Retinal pigment epithelial cell (primary cell): ENCODE results near the gene HOXD1.

Source experiments
- DNase-seq: peaks from one replicate; pipeline ENCODE4 v3.0.0-alpha.2; 2010; ENCODE audit warnings: low read depth
- H3K4me3 ChIP-seq: 2 replicates; pipeline ENCODE4 v1.5.1; 2011; ENCODE audit warnings: mild to moderate bottlenecking, low read length, control low read depth, moderate library complexity
- TF ChIP-seq, protein P1 (sequence below): conservative IDR thresholded peaks from 2 replicates; pipeline ENCODE4 v1.5.1; 2011; ENCODE audit warnings: low read depth, low read length, control low read depth, inconsistent platforms

HOXD1 gene

DNA sequence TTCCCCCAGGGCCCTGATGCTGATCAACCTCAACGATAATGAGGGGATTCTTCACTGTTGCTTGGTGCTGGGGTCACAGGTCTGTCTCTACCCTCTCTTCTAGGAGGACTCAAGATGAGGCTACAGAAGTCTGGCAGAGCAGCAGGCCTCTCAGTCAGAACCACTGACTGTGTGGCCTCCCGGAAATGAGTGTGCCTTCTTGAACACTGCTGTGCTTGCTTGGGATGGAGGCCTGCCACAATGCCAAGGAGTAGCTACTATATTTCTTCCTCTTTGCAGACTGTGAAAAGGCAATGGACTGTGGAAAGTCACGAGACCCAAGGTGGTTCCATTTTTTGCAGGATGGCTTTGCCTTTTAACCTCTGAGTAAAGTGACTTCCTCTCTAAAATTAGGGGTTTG lies 5.8 kb upstream of the HOXD1 start:
- H3K4me3 ChIP-seq: no peak overlapping the region
- no peak for DNase-seq
- TF ChIP-seq, protein P1, sequence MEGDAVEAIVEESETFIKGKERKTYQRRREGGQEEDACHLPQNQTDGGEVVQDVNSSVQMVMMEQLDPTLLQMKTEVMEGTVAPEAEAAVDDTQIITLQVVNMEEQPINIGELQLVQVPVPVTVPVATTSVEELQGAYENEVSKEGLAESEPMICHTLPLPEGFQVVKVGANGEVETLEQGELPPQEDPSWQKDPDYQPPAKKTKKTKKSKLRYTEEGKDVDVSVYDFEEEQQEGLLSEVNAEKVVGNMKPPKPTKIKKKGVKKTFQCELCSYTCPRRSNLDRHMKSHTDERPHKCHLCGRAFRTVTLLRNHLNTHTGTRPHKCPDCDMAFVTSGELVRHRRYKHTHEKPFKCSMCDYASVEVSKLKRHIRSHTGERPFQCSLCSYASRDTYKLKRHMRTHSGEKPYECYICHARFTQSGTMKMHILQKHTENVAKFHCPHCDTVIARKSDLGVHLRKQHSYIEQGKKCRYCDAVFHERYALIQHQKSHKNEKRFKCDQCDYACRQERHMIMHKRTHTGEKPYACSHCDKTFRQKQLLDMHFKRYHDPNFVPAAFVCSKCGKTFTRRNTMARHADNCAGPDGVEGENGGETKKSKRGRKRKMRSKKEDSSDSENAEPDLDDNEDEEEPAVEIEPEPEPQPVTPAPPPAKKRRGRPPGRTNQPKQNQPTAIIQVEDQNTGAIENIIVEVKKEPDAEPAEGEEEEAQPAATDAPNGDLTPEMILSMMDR: no peak

DNA sequence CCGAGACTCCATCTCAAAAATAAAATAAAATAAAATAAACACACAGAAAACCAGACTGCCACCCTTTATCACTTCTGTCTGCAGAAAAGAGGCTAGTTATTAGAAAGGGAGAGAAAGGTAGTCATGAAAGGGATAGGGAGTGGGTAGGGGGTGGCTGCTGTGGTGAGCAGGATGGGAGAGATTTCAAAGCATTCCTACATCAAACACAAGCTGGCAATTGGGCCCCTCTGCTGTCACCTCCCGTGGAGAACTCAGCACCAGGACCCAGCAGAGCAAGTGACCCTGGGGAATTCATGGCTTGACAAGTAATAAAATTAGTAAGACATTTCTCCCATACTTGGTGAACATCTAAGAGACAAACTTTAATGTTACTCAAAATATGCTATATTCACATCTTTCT lies 3.7 kb upstream of the HOXD1 start:
- no peak overlapping the region for H3K4me3 ChIP-seq
- TF ChIP-seq, protein P1: no peak
- no peak for DNase-seq

DNA sequence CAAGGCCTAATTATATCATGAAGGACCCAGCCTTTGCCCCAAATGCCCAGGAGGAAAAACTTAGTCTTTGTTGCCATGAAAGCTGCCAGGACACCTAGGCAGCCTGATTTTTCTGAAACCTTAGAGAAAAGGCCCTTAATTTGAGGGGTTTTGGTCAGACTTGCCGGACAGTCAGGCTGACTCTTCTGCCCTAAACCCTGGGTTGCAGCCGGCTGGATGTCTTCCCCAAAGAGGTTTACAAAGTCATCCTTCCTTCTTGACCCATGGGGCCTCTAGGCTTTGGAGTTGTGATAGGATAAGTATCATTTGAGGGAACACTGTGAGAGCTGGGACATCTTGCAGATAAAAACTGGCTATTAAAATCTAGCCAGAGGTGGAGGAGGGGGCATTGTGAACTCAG lies 2.4 kb upstream of the HOXD1 start:
- TF ChIP-seq, protein P1: no peak

DNA sequence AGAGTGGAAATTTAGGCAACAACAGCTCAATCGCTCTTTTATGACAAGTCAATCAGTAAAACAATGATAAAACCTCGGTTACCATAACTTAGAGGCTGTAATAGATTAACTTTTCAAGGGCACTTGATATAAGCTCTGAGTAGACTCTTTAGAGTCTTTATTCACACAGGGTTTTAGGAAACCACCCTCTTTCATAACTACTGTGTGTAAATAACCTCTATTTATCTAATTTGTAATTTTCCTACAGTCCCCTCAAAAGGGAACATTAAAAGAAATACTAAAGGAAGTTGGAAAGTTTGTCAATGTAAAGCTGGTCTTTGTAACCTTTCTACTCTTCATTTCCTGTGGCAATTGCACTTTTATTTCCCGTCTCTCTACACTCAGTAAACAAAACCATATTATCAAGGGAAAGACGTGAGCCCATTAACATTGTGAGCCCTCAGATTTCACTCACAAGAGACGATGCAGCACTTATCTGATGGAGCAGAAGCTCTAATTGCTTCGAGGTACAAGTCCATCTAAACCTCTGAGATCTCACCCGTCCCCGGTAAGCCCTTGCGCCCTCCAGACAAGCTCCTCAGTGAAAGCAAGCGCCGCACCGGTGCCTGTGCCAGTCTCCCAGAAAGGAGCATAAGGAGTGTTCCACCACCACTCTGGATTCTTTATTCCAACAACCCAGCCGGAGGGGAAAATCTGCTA lies 1.1 kb upstream of the HOXD1 start:
- TF ChIP-seq, protein P1: no peak
- H3K4me3 ChIP-seq: no peak overlapping the region

More for the DNA sequence above, 2.4 kb upstream of the HOXD1 start:
- DNase-seq: no peak
- H3K4me3 ChIP-seq: no peak overlapping the region

DNA sequence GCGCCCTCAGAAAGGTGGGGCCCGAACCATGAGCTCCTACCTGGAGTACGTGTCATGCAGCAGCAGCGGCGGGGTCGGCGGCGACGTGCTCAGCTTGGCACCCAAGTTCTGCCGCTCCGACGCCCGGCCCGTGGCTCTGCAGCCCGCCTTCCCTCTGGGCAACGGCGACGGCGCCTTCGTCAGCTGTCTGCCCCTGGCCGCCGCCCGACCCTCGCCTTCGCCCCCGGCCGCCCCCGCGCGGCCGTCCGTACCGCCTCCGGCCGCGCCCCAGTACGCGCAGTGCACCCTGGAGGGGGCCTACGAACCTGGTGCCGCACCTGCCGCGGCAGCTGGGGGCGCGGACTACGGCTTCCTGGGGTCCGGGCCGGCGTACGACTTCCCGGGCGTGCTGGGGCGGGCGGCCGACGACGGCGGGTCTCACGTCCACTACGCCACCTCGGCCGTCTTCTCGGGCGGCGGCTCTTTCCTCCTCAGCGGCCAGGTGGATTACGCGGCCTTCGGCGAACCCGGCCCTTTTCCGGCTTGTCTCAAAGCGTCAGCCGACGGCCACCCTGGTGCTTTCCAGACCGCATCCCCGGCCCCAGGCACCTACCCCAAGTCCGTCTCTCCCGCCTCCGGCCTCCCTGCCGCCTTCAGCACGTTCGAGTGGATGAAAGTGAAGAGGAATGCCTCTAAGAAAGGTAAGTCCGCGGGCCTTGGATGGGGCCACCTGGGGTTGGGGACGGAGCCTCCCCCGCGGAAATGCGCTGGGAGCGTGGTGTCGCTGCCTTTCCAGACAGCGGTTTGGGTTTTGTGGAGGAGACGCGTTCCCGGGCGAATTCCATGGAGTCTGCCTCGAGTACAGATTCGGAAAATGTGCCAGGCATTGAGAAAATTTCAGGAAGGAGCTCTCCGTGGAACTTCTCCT lies 559 bp downstream of the HOXD1 start:
- no peak for DNase-seq
- TF ChIP-seq, protein P1: no peak
- no peak overlapping the region for H3K4me3 ChIP-seq

More for the DNA sequence above, 1.1 kb upstream of the HOXD1 start:
- no peak for DNase-seq

DNA sequence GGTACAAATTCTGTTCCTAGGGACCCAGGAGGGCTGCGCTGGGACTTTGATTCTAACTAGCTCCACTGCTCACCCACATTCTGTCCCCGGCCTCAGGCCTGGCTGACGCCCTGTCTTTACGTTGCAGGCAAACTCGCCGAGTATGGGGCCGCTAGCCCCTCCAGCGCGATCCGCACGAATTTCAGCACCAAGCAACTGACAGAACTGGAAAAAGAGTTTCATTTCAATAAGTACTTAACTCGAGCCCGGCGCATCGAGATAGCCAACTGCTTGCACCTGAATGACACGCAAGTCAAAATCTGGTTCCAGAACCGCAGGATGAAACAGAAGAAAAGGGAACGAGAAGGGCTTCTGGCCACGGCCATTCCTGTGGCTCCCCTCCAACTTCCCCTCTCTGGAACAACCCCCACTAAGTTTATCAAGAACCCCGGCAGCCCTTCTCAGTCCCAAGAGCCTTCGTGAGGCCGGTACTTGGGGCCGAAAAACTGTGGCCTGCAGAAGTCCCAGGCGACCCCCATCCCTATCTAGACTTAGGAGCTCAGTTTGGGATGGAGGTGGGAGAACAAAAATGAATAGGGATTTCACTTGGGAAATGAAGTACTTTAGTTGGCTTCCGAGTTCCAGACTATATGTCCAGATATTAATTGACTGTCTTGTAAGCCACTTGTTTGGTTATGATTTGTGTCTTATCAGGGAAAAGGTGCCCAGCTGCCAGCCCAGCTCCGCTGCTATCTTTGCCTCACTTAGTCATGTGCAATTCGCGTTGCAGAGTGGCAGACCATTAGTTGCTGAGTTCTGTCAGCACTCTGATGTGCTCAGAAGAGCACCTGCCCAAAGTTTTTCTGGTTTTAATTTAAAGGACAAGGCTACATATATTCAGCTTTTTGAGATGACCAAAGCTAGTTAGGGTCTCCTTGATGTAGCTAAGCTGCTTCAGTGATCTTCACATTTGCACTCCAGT lies 1.5 kb downstream of the HOXD1 start:
- no peak for DNase-seq
- H3K4me3 ChIP-seq: no peak overlapping the region
- TF ChIP-seq, protein P1: no peak
